ENCODE data around the gene MCEMP1.

DNA sequence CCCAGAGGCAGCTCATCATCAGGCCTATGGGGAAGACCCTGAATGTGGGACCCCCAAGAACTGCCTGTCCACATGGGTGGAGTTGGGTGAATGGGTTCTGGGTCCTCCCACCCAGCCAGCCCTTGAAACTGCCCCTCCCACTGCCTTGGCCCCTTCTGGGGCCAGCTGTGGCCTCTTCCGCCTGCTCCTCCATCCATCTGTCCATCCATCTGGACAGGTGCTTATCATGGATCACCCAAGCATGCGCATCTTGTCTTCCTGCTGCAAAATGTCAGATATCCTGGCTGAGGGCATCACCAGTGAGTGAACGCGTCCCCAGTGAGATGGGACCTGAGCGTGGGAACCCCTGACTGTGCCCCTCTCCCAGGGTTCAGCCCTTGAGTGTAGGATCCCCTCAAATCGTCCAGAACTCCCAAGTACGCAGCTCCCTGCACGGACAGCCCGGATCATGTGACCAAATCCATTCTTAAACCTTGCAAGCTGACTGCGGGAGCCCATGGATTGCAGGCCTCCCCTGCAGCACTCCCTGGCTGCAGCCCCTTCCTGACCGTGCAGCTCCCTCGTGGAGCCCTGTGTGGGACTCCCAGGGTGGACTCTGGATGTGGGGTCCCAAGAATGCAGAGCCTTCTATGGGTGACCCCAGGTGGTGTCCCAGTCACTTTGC is 38.0 kb upstream of the MCEMP1 start:
- TF ChIP-seq, protein P1, sequence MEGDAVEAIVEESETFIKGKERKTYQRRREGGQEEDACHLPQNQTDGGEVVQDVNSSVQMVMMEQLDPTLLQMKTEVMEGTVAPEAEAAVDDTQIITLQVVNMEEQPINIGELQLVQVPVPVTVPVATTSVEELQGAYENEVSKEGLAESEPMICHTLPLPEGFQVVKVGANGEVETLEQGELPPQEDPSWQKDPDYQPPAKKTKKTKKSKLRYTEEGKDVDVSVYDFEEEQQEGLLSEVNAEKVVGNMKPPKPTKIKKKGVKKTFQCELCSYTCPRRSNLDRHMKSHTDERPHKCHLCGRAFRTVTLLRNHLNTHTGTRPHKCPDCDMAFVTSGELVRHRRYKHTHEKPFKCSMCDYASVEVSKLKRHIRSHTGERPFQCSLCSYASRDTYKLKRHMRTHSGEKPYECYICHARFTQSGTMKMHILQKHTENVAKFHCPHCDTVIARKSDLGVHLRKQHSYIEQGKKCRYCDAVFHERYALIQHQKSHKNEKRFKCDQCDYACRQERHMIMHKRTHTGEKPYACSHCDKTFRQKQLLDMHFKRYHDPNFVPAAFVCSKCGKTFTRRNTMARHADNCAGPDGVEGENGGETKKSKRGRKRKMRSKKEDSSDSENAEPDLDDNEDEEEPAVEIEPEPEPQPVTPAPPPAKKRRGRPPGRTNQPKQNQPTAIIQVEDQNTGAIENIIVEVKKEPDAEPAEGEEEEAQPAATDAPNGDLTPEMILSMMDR (IDR thresholded peaks at IDR 0.05) = no peak
- no peak for TF ChIP-seq POLR2A (IDR thresholded peaks at IDR 0.05)

All from esophagus squamous epithelium (tissue), 4 donors.